Right lung (tissue), 10 donors: Measurements from ENCODE around the gene VSTM2B. TPM values are rescaled to one million over a fixed set of nuclear protein-coding genes. Genes with fewer than 3 reads are reported as not detected.
"Not testable (repeated sequence)": the region's sequence is repeated elsewhere in the genome, so short reads cannot be mapped to it uniquely, and the experiment has no call there.

Experiments used
- DNase-seq, 2 donors: peaks; one replicate each; pipeline ENCODE4 v3.0.0-alpha.2; 2013
- long read RNA-seq, 8 donors: transcript quantifications; one replicate each; lab custom pipeline, GENCODE V29; 2026
- polyA plus RNA-seq, 5 donors: library from polyadenylated mRNA; unstranded; fragments of 120-200 nt; gene quantifications; one replicate each; pipeline versions ENCODE4 v1.2.1 to v1.2.3, GENCODE V29; 2013; ENCODE audit warnings: inconsistent platforms in 1 of 5, low replicate concordance in 1 of 5; ENCODE audit not compliant: insufficient read length in 5 of 5, insufficient read depth in 1 of 5

VSTM2B gene
- polyA plus RNA-seq, result not detected
- long read RNA-seq, donor 1, result 0 reads
- long read RNA-seq, donor 2, result 0 reads
- long read RNA-seq, donor 3, result 0 reads
- long read RNA-seq, donor 4, result 0 reads
- long read RNA-seq, donor 5, result 0 reads
- long read RNA-seq, donor 6, result 0 reads
- long read RNA-seq, donor 7, result 0 reads
- long read RNA-seq, donor 8, result 0 reads

- DNase-seq, result no peak
Measured at GRCh38 chr19:29525901-29526729, at the start of gene VSTM2B. TSS of gene VSTM2B (plus strand) at chr19:29525994. CDS start at chr19:29526584, 590 bp downstream.

GRCh38 chr19:29476528-29476927, 49.3 kb upstream of the VSTM2B start:
- DNase-seq, result no peak

DNA sequence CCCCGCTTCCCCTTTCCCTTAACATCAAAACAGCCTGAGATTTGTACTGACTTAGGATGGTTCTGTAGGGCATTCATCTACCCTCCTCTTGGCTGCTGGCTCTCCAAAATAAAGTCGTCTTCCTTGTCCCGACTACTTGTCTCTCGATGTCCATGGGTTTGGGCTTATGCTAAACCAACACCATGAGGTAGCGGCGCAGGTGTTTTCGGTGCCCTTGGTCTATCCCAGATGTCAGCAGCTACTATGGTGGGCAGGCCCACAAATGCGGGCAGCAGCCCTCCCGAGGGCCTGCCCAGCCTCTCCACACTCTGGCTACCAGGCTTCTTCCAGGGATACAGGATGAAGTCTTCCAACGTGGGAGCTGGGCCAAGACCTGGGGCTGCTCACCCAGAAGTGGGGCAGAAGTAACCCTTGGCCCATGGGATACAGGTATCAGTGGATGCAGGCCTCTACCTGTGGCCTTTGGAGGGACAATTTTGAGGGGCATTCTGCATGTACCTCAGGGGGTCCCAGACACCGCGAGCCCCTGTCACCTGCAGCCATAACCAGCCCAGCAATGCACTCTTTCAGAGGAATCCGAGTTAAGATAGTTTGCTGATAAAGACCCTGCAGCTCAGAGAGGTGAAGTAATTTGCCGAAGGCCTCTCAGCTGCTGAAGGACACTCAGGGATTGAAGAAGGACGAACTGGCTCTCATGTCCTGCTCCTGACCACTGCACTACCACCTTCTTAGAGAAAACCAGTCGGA, 47.8 kb upstream of the VSTM2B start:
- no peak for DNase-seq

- no peak for DNase-seq
Measured at GRCh38 chr19:29478578-29479565, 46.9 kb upstream of the VSTM2B start.

- DNase-seq, result no peak
Measured at GRCh38 chr19:29479941-29480340, 45.9 kb upstream of the VSTM2B start.

- DNase-seq, result no peak
Measured at GRCh38 chr19:29480507-29480906, 45.3 kb upstream of the VSTM2B start.

- DNase-seq, result no peak
Measured at GRCh38 chr19:29482855-29483640, 42.7 kb upstream of the VSTM2B start.

DNA sequence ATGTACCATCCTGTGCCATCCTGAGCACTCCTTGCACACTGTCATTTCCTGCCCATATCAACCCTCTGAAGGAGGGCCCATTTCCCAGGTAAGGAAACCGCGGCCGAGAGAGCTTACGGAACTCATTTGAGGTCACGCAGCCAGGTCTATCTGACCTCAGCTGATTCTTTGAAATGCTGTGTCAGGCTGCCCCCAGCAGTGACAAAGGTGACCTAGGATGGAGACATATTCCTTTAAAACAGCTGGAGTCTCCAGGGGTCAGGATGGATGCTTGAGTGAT, 42.2 kb upstream of the VSTM2B start:
- no peak for DNase-seq

DNA sequence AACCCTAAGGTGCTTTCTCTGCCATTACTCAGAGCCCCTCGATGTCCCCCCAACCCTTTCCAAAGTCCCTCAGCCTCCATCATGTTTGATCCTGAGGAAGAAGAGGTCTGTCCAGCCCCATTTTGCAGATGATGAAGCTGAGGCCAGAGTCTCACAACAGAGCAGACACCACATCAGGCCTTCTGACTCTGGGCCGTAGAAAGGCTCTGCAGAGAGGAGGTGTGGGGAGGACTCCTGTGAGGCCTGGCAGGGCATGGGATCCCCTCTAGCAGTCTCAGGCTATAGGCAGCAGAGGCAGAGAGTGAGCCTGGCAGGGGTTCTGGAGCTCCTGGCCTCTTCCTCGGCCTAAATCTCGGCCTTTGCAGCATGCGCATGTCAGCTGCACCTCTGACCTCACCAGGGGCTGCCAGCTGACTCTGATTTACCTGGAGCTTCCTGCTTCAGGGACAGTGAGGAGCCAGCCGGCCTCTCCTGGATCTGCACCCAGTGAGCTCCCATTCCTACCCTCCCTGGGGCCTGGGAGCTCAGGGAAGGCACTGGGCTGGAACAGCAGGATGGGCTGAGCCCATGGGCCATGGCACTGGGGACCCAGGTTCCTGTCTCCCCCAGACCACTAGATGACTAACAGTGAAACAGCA, 41.7 kb upstream of the VSTM2B start:
- DNase-seq, result no peak

- no peak for DNase-seq
Measured at GRCh38 chr19:29484876-29485275, 40.9 kb upstream of the VSTM2B start.

DNA sequence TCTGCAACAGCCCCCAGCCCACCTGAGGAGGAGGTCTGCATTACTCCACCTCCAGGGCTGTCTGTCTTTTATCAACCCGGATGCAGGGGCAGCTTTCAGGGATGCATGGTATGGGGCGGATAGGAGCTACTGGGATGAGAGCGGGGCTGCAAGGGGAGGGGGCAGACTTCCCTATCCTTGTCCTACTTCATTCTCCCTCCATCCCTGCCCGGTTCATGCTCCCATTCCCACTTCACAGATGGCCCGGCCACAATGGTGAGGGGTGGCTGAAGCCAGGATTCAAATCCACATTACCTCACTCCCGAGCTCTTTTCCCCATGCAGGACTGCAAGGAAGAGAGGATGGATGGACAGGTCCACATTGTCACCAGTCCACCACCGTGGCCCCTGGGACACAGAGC, 40.5 kb upstream of the VSTM2B start:
- no peak for DNase-seq

DNA sequence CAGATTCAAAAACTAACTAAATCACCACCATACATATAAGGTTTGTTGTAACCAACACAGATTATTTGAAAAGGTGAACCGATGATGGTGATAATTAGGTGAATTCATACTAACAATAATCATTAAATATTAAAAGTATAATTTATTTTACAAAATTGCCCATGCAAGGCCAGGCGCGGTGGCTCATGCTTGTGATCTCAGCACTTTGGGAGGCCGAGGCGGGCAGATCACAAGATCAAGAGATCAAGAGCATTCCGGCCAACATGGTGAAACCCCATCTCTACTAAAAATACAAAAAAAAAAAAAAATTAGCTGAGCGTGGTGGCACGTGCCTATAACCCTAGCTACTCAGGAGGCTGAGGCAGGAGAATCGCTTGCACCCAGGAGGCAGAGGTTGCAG, 38.8 kb upstream of the VSTM2B start:
- not testable (repeated sequence) for DNase-seq

DNA sequence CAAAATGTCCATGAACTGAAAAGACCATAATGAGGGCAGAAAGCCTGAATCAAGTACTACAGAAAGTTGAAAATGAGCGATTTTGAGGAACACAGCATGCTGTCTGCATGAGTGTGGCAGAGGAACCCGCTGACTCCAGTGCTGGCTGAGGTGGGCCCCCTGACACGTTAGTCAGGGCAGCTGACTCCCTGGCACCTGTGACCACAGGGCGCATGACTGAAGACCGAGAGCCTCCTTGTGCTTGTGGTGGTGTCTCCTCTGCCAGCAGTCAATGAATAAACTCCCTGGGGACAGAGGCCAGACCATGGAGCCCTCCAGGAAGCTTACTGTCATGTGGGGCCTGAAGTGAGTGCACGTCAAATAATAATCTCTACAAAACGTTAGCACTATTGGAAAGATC, 38.4 kb upstream of the VSTM2B start:
- DNase-seq, result no peak

DNA sequence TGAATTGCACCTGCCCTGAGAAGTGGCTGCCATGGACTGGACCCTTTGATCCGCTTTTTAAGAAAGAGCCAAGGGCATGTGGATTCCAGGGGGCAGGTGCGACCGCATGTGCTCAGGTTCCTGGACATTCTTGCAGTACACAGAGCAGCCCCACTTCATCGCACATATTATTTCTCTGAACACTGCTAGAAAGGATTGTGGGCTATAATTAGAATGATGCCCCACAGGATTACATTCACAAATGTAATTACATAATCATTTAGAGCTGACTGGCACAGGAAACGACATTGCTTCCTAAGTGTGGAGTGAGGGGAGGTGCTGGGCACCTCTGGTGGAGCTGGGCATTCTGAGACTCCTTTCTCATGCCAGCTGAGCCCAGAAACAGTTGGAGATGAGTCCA, 37.5 kb upstream of the VSTM2B start:
- no peak for DNase-seq

GRCh38 chr19:29489172-29489951, 36.4 kb upstream of the VSTM2B start:
- no peak for DNase-seq

- no peak for DNase-seq
Measured at GRCh38 chr19:29491491-29491890, 34.3 kb upstream of the VSTM2B start.

DNA sequence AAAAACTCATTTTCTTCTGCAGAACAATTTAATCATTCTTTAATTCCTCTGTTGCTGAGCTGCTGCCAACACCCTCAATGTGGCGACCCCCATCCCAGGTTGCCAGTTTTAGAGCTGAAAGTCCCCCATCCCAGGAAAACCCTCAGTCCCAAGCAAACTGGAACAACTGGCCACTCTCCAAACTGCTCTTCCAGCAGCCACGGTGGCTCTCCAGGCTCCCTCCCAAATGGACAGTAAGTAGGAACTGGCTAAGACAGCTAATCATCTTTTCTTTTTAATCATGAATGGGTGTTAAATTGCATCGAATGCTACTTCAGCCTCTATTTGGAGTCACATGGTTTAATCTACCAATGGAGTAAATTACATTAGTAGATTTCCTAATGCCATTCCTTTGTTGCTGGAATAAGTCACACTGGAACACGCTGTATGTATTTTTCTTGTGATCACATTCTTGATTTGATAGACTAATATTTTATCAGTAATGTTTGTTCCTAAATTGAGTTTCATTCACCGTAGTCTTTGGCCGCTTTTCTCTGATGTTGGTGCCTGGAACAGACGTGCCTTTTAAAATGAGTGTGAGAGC, 33.7 kb upstream of the VSTM2B start:
- no peak for DNase-seq

GRCh38 chr19:29492769-29493168, 33.0 kb upstream of the VSTM2B start:
- no peak for DNase-seq

GRCh38 chr19:29495091-29495490, 30.7 kb upstream of the VSTM2B start:
- no peak for DNase-seq
